ENCODE data around the gene CCDC24.

GRCh38 chr1:43954036-43954435 lies 37.4 kb upstream of the CCDC24 start:
- TF ChIP-seq, protein P1, sequence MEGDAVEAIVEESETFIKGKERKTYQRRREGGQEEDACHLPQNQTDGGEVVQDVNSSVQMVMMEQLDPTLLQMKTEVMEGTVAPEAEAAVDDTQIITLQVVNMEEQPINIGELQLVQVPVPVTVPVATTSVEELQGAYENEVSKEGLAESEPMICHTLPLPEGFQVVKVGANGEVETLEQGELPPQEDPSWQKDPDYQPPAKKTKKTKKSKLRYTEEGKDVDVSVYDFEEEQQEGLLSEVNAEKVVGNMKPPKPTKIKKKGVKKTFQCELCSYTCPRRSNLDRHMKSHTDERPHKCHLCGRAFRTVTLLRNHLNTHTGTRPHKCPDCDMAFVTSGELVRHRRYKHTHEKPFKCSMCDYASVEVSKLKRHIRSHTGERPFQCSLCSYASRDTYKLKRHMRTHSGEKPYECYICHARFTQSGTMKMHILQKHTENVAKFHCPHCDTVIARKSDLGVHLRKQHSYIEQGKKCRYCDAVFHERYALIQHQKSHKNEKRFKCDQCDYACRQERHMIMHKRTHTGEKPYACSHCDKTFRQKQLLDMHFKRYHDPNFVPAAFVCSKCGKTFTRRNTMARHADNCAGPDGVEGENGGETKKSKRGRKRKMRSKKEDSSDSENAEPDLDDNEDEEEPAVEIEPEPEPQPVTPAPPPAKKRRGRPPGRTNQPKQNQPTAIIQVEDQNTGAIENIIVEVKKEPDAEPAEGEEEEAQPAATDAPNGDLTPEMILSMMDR (IDR thresholded peaks at IDR 0.05; ENCODE audit: low read length) = no peak
- TF ChIP-seq EZH2 (IDR thresholded peaks at IDR 0.05; ENCODE audit: borderline replicate concordance, low read length) = no peak
